HepG2 (cell line): Measurements from ENCODE around the gene KCND1. TPM values are rescaled to one million over a fixed set of nuclear protein-coding genes. Genes with fewer than 3 reads are reported as not detected.

Experiments
- ATAC-seq: fragments of 200-7000 bp; cut with Tn5 transposase; 3 replicates; pipeline ENCODE4 v1.9.1; 2020; ENCODE audit warnings: mild to moderate bottlenecking, moderate library complexity
- BruUV-seq: library from RNA; stranded (reverse); fragments of 400-500 nt; replicated peaks from 2 replicates; lab custom pipeline; 2021; lab: Mats Ljungman, UMichigan
- CTCF ChIA-PET: fragments of 300-600 bp; formaldehyde crosslinking; extraction: SDS; loops from one replicate; lab custom pipeline; 2021; ENCODE audit warnings: low total read pairs, inconsistent platforms, low intra/inter-chr PET ratio; lab: Yijun Ruan, JAX
- POLR2A ChIA-PET: fragments of 350-600 bp; sonication (Branson Sonifier 250); formaldehyde crosslinking; loops from one replicate; lab custom pipeline; 2020; ENCODE audit warnings: antibody characterized with exemption, inconsistent platforms; lab: Yijun Ruan, JAX
- DNase-seq: peaks from one replicate; pipeline ENCODE4 v3.0.0-alpha.2; 2015; ENCODE audit warnings: low spot score
- FAIRE-seq: peaks from 3 replicates; lab custom pipeline; 2011; peaks lifted over from hg19 to GRCh38; lab: Jason Lieb, UNC
- H2AFZ ChIP-seq: one replicate; pipeline ENCODE4 v1.6.1; 2011; ENCODE audit warnings: low read length, inconsistent platforms
- H3K27ac ChIP-seq: fragments of 300-600 bp; 3 replicates; pipeline ENCODE4 v1.8.0; 2011; ENCODE audit warnings: mixed run types, mild to moderate bottlenecking, mixed read lengths, low read length, inconsistent platforms; ENCODE audit not compliant: insufficient read depth; ENCODE audit errors: extremely low read length
- H3K27me3 ChIP-seq, 2 experiments: fragments of 200-600 bp in 1 of 2; 2 replicates in 1 of 2; 3 replicates in 1 of 2; pipeline versions ENCODE4 v1.6.0 to v1.8.0; 2011; ENCODE audit warnings: low read length in 2 of 2, mild to moderate bottlenecking in 2 of 2, moderate library complexity in 2 of 2, inconsistent platforms in 1 of 2; ENCODE audit not compliant: insufficient read depth in 2 of 2, control insufficient read depth in 1 of 2
- H3K36me3 ChIP-seq, 2 experiments: fragments of 200-600 bp in 1 of 2; replicated peaks in 1 of 2; 2 replicates in 1 of 2; 3 replicates in 1 of 2; pipeline versions ENCODE4 v1.5.1 to v1.8.0; 2011; ENCODE audit warnings: low read length in 2 of 2, inconsistent platforms in 1 of 2; ENCODE audit not compliant: insufficient read depth in 2 of 2, control insufficient read depth in 1 of 2
- H3K4me1 ChIP-seq: 2 replicates; pipeline ENCODE4 v1.5.1; 2012; ENCODE audit warnings: low read length, inconsistent platforms; ENCODE audit not compliant: insufficient read depth
- H3K4me2 ChIP-seq: 2 replicates; pipeline ENCODE4 v1.6.0; 2011; ENCODE audit warnings: low read depth, low read length, inconsistent platforms
- H3K4me3 ChIP-seq, 3 experiments: fragments of 200-600 bp in 1 of 3; sonication (generic), shearing (Covaris generic) in 1 of 3; replicated peaks in 1 of 3; 2 replicates each; pipeline ENCODE4 v1.5.1; 2011 to 2016; ENCODE audit warnings: low read length in 3 of 3, inconsistent platforms in 2 of 3, low read depth in 2 of 3, mild to moderate bottlenecking in 2 of 3, control low read depth in 1 of 3, mixed read lengths in 1 of 3; ENCODE audit not compliant: insufficient read depth in 1 of 3
- H3K79me2 ChIP-seq: one replicate; pipeline ENCODE4 v1.6.1; 2011; ENCODE audit warnings: low read length, inconsistent platforms; ENCODE audit not compliant: insufficient read depth
- H3K9ac ChIP-seq: 2 replicates; pipeline ENCODE4 v1.6.0; 2011; ENCODE audit warnings: mild to moderate bottlenecking, low read depth, low read length, inconsistent platforms; ENCODE audit not compliant: insufficient read depth
- H3K9me3 ChIP-seq: 2 replicates; pipeline ENCODE4 v1.5.1; 2012; ENCODE audit warnings: mild to moderate bottlenecking, low read length
- H4K20me1 ChIP-seq: 2 replicates; pipeline ENCODE4 v1.6.0; 2011; ENCODE audit warnings: inconsistent platforms, mild to moderate bottlenecking, low read length, moderate library complexity; ENCODE audit not compliant: insufficient read depth
- EP300 ChIP-seq, 3 experiments: sonication (generic) in 1 of 3; formaldehyde crosslinking in 1 of 3; IDR thresholded peaks; 2 replicates each; pipeline versions ENCODE4 v1.5.1 to v1.6.1; 2011 to 2020; ENCODE audit warnings: low read depth in 2 of 3, low read length in 2 of 3, borderline replicate concordance in 1 of 3, improper control_type of control experiment in 1 of 3, mild to moderate bottlenecking in 1 of 3, missing genetic modification reagents in 1 of 3, moderate library complexity in 1 of 3
- FOXC1 ChIP-seq: sonication (generic); formaldehyde crosslinking; IDR thresholded peaks from 2 replicates; pipeline ENCODE4 v1.8.0; 2022; ENCODE audit warnings: mild to moderate bottlenecking, missing genetic modification reagents, borderline replicate concordance
- HCFC1 ChIP-seq: fragments of 150-350 bp; IDR thresholded peaks from 2 replicates; pipeline ENCODE4 v1.6.1; 2014; ENCODE audit warnings: low read depth, low read length
- HNRNPK ChIP-seq: fragments of 200-400 bp; formaldehyde crosslinking; IDR thresholded peaks from 2 replicates; pipeline ENCODE4 v1.6.1; 2018; ENCODE audit warnings: low read length, low read depth, moderate library complexity, mild to moderate bottlenecking; ENCODE audit not compliant: poor library complexity, severe bottlenecking
- HOXD1 ChIP-seq: sonication (generic); formaldehyde crosslinking; IDR thresholded peaks from 2 replicates; pipeline ENCODE4 v1.5.0; 2020; ENCODE audit warnings: missing genetic modification reagents
- KAT7 ChIP-seq: IDR thresholded peaks from 2 replicates; pipeline ENCODE4 v1.6.1; 2018; ENCODE audit warnings: borderline replicate concordance, missing compliant biosample characterization
- SMARCC2 ChIP-seq: fragments of 450-650 bp; IDR thresholded peaks from 2 replicates; pipeline ENCODE4 v1.6.1; 2017; ENCODE audit warnings: antibody characterized with exemption, mild to moderate bottlenecking
- ZNF17 ChIP-seq: sonication (generic); formaldehyde crosslinking; IDR thresholded peaks from 2 replicates; pipeline ENCODE4 v1.5.0; 2020; ENCODE audit warnings: mild to moderate bottlenecking, missing genetic modification reagents
- ZNF496 ChIP-seq: sonication (generic); formaldehyde crosslinking; IDR thresholded peaks from 2 replicates; pipeline ENCODE4 v1.8.1; 2023; ENCODE audit warnings: mild to moderate bottlenecking, moderate library complexity, missing genetic modification reagents; ENCODE audit not compliant: insufficient replicate concordance
- ZNF501 ChIP-seq: sonication (generic); formaldehyde crosslinking; IDR thresholded peaks from 2 replicates; pipeline ENCODE4 v1.5.1; 2020; ENCODE audit warnings: mild to moderate bottlenecking, moderate library complexity, missing genetic modification reagents
- WGBS: methylation state at CpG from one replicate; pipeline ENCODE4 v1.1.6; 2017; ENCODE audit warnings: low lambda C conversion rate; 5-methylcytosine and 5-hydroxymethylcytosine counted together
- in situ Hi-C: cut with HindIII; loops from 2 replicates; pipeline ENCODE4 v1.10.0; 2017; ENCODE audit warnings: low pct_unique_long_range_greater_than_20kb; ENCODE audit not compliant: extremely low pct_ligation_motif_present
- intact Hi-C: fragments of 100-400 bp; cut with micrococcal nuclease; formaldehyde crosslinking; loops from one replicate; pipeline ENCODE4 v1.10.0; 2022; ENCODE audit not compliant: unreplicated experiment
- polyA plus RNA-seq, 8 experiments: library from polyadenylated mRNA; depleted of rRNA in 3 of 8; stranded (reverse) in 7 of 8; unstranded in 1 of 8; fragments of >200 nt; fragmentation: Illumina TruSeq in 4 of 8; extraction: Trizol in 4 of 8; gene quantifications; 2 replicates each; pipeline versions ENCODE4 v1.2.1 to v1.2.3, GENCODE V29; 2011 to 2016; ENCODE audit warnings: low read depth in 4 of 8, missing spikeins in 1 of 8, mixed read lengths in 1 of 8; ENCODE audit not compliant: insufficient read depth in 1 of 8
- total RNA-seq, 5 experiments: library from RNA; depleted of rRNA; stranded (reverse); fragments of >200 nt; fragmentation: Illumina TruSeq; extraction: Trizol; gene quantifications; 2 replicates each; pipeline ENCODE4 v1.2.3, GENCODE V29; 2016; ENCODE audit warnings: low read depth in 1 of 5
- TF ChIP-seq, protein P1 (sequence below): sonication (generic); formaldehyde crosslinking; IDR thresholded peaks from 2 replicates; pipeline ENCODE4 v1.9.0; 2022; ENCODE audit warnings: missing genetic modification reagents, mild to moderate bottlenecking, borderline replicate concordance
- TF ChIP-seq, protein P2 (sequence below): IDR thresholded peaks from 2 replicates; pipeline ENCODE4 v1.6.1; 2016; ENCODE audit warnings: mild to moderate bottlenecking

Gene KCND1
- total and polyA plus RNA-seq, 2 of the 13 experiments (the other 11 are each of a cell fraction or from before 2014, with no cell fraction given), result 0.07 to 0.30 TPM

DNA sequence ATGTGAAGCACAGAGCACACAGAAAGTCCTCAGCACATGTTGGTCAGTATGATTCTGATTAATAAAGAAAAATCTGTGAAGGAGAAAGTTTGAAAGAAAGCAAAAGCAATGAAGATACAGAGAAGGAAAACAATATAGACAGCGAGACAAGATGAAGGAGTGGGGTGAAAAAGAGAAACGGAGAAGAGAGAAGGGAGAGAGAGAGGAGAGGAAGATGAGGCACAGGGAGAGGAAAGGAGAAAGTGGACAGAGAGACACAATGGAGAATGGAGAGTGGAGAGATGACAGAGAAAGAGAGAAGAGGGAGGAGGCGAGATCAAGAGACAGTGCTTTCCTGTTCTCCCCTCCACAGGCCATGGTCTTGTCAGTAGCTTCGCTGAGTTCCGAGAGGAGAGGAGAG, 3.9 kb upstream of the KCND1 start:
- H3K27me3 ChIP-seq, result no peaks in the 10 kb centered on the region
- TF ChIP-seq HOXD1 (CRISPR knock-in tag), result no peak
- no peak for TF ChIP-seq ZNF496
- TF ChIP-seq FOXC1, result no peak
- TF ChIP-seq, protein P1, sequence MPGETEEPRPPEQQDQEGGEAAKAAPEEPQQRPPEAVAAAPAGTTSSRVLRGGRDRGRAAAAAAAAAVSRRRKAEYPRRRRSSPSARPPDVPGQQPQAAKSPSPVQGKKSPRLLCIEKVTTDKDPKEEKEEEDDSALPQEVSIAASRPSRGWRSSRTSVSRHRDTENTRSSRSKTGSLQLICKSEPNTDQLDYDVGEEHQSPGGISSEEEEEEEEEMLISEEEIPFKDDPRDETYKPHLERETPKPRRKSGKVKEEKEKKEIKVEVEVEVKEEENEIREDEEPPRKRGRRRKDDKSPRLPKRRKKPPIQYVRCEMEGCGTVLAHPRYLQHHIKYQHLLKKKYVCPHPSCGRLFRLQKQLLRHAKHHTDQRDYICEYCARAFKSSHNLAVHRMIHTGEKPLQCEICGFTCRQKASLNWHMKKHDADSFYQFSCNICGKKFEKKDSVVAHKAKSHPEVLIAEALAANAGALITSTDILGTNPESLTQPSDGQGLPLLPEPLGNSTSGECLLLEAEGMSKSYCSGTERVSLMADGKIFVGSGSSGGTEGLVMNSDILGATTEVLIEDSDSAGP, result no peak
- TF ChIP-seq EP300 (IDR thresholded peaks at IDR 0.05; ENCODE audit: low read depth in 2 of 2, low read length in 2 of 2), result no peak
- no peak for TF ChIP-seq EP300 (CRISPR knock-in tag; IDR thresholded peaks at IDR 0.05; ENCODE audit: borderline replicate concordance)
- TF ChIP-seq ZNF17 (CRISPR knock-in tag), result no peak
- TF ChIP-seq SMARCC2, result no peak
- no peak for TF ChIP-seq HNRNPK
- TF ChIP-seq, protein P2, sequence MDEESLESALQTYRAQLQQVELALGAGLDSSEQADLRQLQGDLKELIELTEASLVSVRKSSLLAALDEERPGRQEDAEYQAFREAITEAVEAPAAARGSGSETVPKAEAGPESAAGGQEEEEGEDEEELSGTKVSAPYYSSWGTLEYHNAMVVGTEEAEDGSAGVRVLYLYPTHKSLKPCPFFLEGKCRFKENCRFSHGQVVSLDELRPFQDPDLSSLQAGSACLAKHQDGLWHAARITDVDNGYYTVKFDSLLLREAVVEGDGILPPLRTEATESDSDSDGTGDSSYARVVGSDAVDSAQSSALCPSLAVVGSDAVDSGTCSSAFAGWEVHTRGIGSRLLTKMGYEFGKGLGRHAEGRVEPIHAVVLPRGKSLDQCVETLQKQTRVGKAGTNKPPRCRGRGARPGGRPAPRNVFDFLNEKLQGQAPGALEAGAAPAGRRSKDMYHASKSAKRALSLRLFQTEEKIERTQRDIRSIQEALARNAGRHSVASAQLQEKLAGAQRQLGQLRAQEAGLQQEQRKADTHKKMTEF (CRISPR knock-in tag), result no peak
- TF ChIP-seq HCFC1, result no peak
- no peak for TF ChIP-seq KAT7 (CRISPR knock-in tag)
- no peak for TF ChIP-seq ZNF501 (CRISPR knock-in tag)
- no peak overlapping the region for H3K9ac ChIP-seq
- no peak overlapping the region for H3K27ac ChIP-seq
- peaks cover 11% of the 10 kb centered on the region for H3K4me1 ChIP-seq
- 98% methylated on average over 5 of the region's 5 CpGs for WGBS
- no peak for ATAC-seq
- H3K36me3 ChIP-seq, result peaks cover 1 to 7% of the 10 kb centered on the region in 2 experiments; a peak in 4 of 5 replicates
- in situ Hi-C loops (no loop called here), intact Hi-C loops (no loop called here)
- CTCF ChIA-PET, result no interaction called here
- H4K20me1 ChIP-seq, result no peaks in the 10 kb centered on the region
- H3K4me3 ChIP-seq, result no peak overlapping the region
- POLR2A ChIA-PET, result no interaction called here
- no peaks in the 10 kb centered on the region for H3K9me3 ChIP-seq
- H3K4me2 ChIP-seq, result no peak overlapping the region
- no peaks in the 10 kb centered on the region for H3K79me2 ChIP-seq
- no peak overlapping the region for H2AFZ ChIP-seq
- FAIRE-seq, result no peak
- DNase-seq, result no peak
- BruUV-seq, result no TSS peak
